IPS DF 6.9 (cell line): ENCODE measurements around the gene SLC25A1.

ENCODE experiments used
- DNase-seq: peaks from one replicate; pipeline ENCODE4 v3.0.0-alpha.2; 2013; ENCODE audit warnings: low read depth, low spot score
- H3K27ac ChIP-seq: one replicate; pipeline ENCODE4 v1.5.1; 2013; ENCODE audit warnings: low read length, control low read depth
- H3K27me3 ChIP-seq: 2 replicates; pipeline ENCODE4 v1.6.1; 2013; ENCODE audit warnings: mild to moderate bottlenecking, low read length; ENCODE audit not compliant: control insufficient read depth, insufficient read depth
- H3K36me3 ChIP-seq: 2 replicates; pipeline ENCODE4 v1.6.1; 2013; ENCODE audit warnings: low read length; ENCODE audit not compliant: control insufficient read depth, insufficient read depth
- H3K4me1 ChIP-seq: 2 replicates; pipeline ENCODE4 v1.6.1; 2013; ENCODE audit warnings: low read length; ENCODE audit not compliant: control insufficient read depth, insufficient read depth
- H3K4me3 ChIP-seq: 2 replicates; pipeline ENCODE4 v1.5.1; 2013; ENCODE audit warnings: mild to moderate bottlenecking, low read length
- H3K9me3 ChIP-seq: 2 replicates; pipeline ENCODE4 v1.6.1; 2013; ENCODE audit warnings: low read length, inconsistent platforms; ENCODE audit not compliant: control insufficient read depth, insufficient read depth
- WGBS: extraction: QIAGEN DNeasy Blood & Tissue Kit; methylation state at CpG from one replicate; pipeline ENCODE4 v1.1.7; 2013; ENCODE audit warnings: mixed read lengths, missing lambda C conversion rate; ENCODE audit not compliant: insufficient read length, insufficient coverage; 5-methylcytosine and 5-hydroxymethylcytosine counted together

Gene SLC25A1

GRCh38 chr22:19137384-19138216 lies 40.9 kb downstream of the SLC25A1 start:
- Histone ChIP-seq H3K27me3 (no peaks in the 10 kb centered on the region), H3K27ac (no peak overlapping the region), H3K4me1 (no peaks in the 10 kb centered on the region), H3K9me3 (no peaks in the 10 kb centered on the region), H3K4me3 (no peak overlapping the region), H3K36me3 (peaks cover 49% of the 10 kb centered on the region)
- no peak for DNase-seq
- WGBS = no CpG with 5 or more reads among the region's 11 CpGs

- no CpG with 5 or more reads among the region's 10 CpGs for WGBS
Observed at GRCh38 chr22:19136915-19137314, 41.6 kb downstream of the SLC25A1 start.

GRCh38 chr22:19134874-19135273 lies 43.7 kb downstream of the SLC25A1 start:
- H3K27me3 ChIP-seq = no peaks in the 10 kb centered on the region
- WGBS = no CpG with 5 or more reads among the region's 18 CpGs
- H3K4me1 ChIP-seq = no peaks in the 10 kb centered on the region
- H3K27ac ChIP-seq = no peak overlapping the region
- H3K9me3 ChIP-seq = no peaks in the 10 kb centered on the region
- DNase-seq = no peak
- H3K36me3 ChIP-seq = peaks cover 41% of the 10 kb centered on the region
- no peak overlapping the region for H3K4me3 ChIP-seq

More at GRCh38 chr22:19136915-19137314, 41.6 kb downstream of the SLC25A1 start:
- peaks cover 43% of the 10 kb centered on the region for H3K36me3 ChIP-seq
- H3K9me3 ChIP-seq = no peaks in the 10 kb centered on the region
- no peak overlapping the region for H3K27ac ChIP-seq
- DNase-seq = no peak
- H3K27me3 ChIP-seq = no peaks in the 10 kb centered on the region
- H3K4me3 ChIP-seq = no peak overlapping the region
- H3K4me1 ChIP-seq = no peaks in the 10 kb centered on the region

GRCh38 chr22:19134176-19134831 lies 44.2 kb downstream of the SLC25A1 start:
- WGBS = no CpG with 5 or more reads among the region's 21 CpGs
- Histone ChIP-seq H3K9me3 (no peaks in the 10 kb centered on the region), H3K4me1 (no peaks in the 10 kb centered on the region), H3K36me3 (peaks cover 39% of the 10 kb centered on the region), H3K27me3 (no peaks in the 10 kb centered on the region), H3K27ac (no peak overlapping the region), H3K4me3 (no peak overlapping the region)
- DNase-seq = no peak

GRCh38 chr22:19133561-19133960 lies 45.0 kb downstream of the SLC25A1 start:
- no peaks in the 10 kb centered on the region for H3K9me3 ChIP-seq
- no peak overlapping the region for H3K27ac ChIP-seq
- H3K27me3 ChIP-seq = no peaks in the 10 kb centered on the region
- peaks cover 33% of the 10 kb centered on the region for H3K36me3 ChIP-seq
- H3K4me1 ChIP-seq = no peaks in the 10 kb centered on the region
- no CpG with 5 or more reads among the region's 13 CpGs for WGBS
- H3K4me3 ChIP-seq = no peak overlapping the region
- DNase-seq = no peak

GRCh38 chr22:19132693-19133400 lies 45.7 kb downstream of the SLC25A1 start:
- no peaks in the 10 kb centered on the region for H3K4me1 ChIP-seq
- no CpG with 5 or more reads among the region's 9 CpGs for WGBS
- no peak overlapping the region for H3K4me3 ChIP-seq
- no peaks in the 10 kb centered on the region for H3K27me3 ChIP-seq
- no peak overlapping the region for H3K27ac ChIP-seq
- DNase-seq = no peak
- no peaks in the 10 kb centered on the region for H3K9me3 ChIP-seq
- peaks cover 31% of the 10 kb centered on the region for H3K36me3 ChIP-seq

GRCh38 chr22:19132153-19132552 lies 46.4 kb downstream of the SLC25A1 start:
- Histone ChIP-seq H3K9me3 (no peaks in the 10 kb centered on the region), H3K36me3 (peaks cover 25% of the 10 kb centered on the region), H3K4me3 (no peak overlapping the region), H3K4me1 (no peaks in the 10 kb centered on the region), H3K27ac (no peak overlapping the region), H3K27me3 (no peaks in the 10 kb centered on the region)
- no peak for DNase-seq
- WGBS = no CpG with 5 or more reads among the region's 20 CpGs

- no peaks in the 10 kb centered on the region for H3K27me3 ChIP-seq
- no peaks in the 10 kb centered on the region for H3K9me3 ChIP-seq
- DNase-seq = no peak
- H3K4me3 ChIP-seq = no peak overlapping the region
- H3K4me1 ChIP-seq = no peaks in the 10 kb centered on the region; the same call in 1 of the 2 replicates
- H3K36me3 ChIP-seq = peaks cover 20% of the 10 kb centered on the region
- H3K27ac ChIP-seq = no peak overlapping the region
- WGBS = no CpG with 5 or more reads among the region's 19 CpGs
Observed at GRCh38 chr22:19131685-19132015, 46.9 kb downstream of the SLC25A1 start.

- no CpG with 5 or more reads among the region's 27 CpGs for WGBS
- Histone ChIP-seq H3K9me3 (no peaks in the 10 kb centered on the region), H3K36me3 (peaks cover 16% of the 10 kb centered on the region; the same call in 1 of the 2 replicates), H3K4me1 (no peaks in the 10 kb centered on the region; the same call in 1 of the 2 replicates), H3K4me3 (no peak within 1 kb of the TSS), H3K27me3 (no peaks in the 10 kb centered on the region), H3K27ac (no peak within 1 kb of the TSS)
- DNase-seq = no peak
Observed at GRCh38 chr22:19130959-19131684, 47.4 kb downstream of the SLC25A1 start, which contains the start of gene TSSK2. TSSK2 (plus strand) TSS chr22:19131308; CDS start chr22:19131400, 92 bp downstream.

GRCh38 chr22:19129871-19130270 lies 48.7 kb downstream of the SLC25A1 start:
- peaks cover 15% of the 10 kb centered on the region; the same call in 1 of the 2 replicates for H3K36me3 ChIP-seq
- no peak overlapping the region for H3K27ac ChIP-seq
- no peak overlapping the region for H3K4me3 ChIP-seq
- H3K27me3 ChIP-seq = no peaks in the 10 kb centered on the region
- no peaks in the 10 kb centered on the region; the same call in 1 of the 2 replicates for H3K4me1 ChIP-seq
- DNase-seq = no peak
- H3K9me3 ChIP-seq = no peaks in the 10 kb centered on the region
- no CpG with 5 or more reads among the region's 8 CpGs for WGBS
